GM12878 (cell line): ENCODE results near the gene SHQ1.

Source experiments
- CBX5 ChIP-seq: sonication (generic); IDR thresholded peaks from 2 replicates; pipeline ENCODE4 v1.6.1; 2016; ENCODE audit warnings: low read depth, moderate library complexity, mild to moderate bottlenecking, inconsistent platforms
- CEBPB ChIP-seq, 2 experiments: fragments of 150-350 bp in 1 of 2; IDR thresholded peaks; 2 replicates each; pipeline ENCODE4 v1.6.1; 2012 to 2014; ENCODE audit warnings: low read depth in 2 of 2, low read length in 2 of 2, borderline replicate concordance in 1 of 2, inconsistent platforms in 1 of 2
- DPF2 ChIP-seq: fragments of 450-650 bp; IDR thresholded peaks from 2 replicates; pipeline ENCODE4 v1.6.1; 2017; ENCODE audit warnings: mild to moderate bottlenecking
- HDAC2 ChIP-seq: fragments of 200-600 bp; sonication (generic); IDR thresholded peaks from 2 replicates; pipeline ENCODE4 v1.6.1; 2017
- IKZF2 ChIP-seq, 2 experiments: fragments of 450-650 bp; IDR thresholded peaks; 2 replicates each; pipeline ENCODE4 v1.6.1; 2017; ENCODE audit warnings: mild to moderate bottlenecking in 2 of 2, moderate library complexity in 2 of 2
- JUND ChIP-seq: IDR thresholded peaks from 2 replicates; pipeline ENCODE4 v1.6.1; 2012; ENCODE audit warnings: low read depth, mild to moderate bottlenecking, low read length, improper control_type of control experiment, moderate library complexity
- MXI1 ChIP-seq: fragments of 150-350 bp; IDR thresholded peaks from 2 replicates; pipeline ENCODE4 v1.6.1; 2011; ENCODE audit warnings: low read depth, mild to moderate bottlenecking, inconsistent platforms, low read length, improper control_type of control experiment
- POLR2A ChIP-seq: IDR thresholded peaks from 2 replicates; pipeline ENCODE4 v1.6.1; 2011; ENCODE audit warnings: low read depth, mild to moderate bottlenecking, low read length
- POLR2AphosphoS5 ChIP-seq: IDR thresholded peaks from 2 replicates; pipeline ENCODE4 v1.6.1; 2011; ENCODE audit warnings: mild to moderate bottlenecking, low read length, inconsistent platforms
- RAD21 ChIP-seq: IDR thresholded peaks from 2 replicates; pipeline ENCODE4 v1.6.1; 2011; ENCODE audit warnings: mild to moderate bottlenecking, low read depth, low read length, moderate library complexity; ENCODE audit not compliant: insufficient read depth
- RAD51 ChIP-seq: fragments of 450-650 bp; IDR thresholded peaks from 2 replicates; pipeline ENCODE4 v1.6.1; 2016; ENCODE audit warnings: moderate library complexity, mild to moderate bottlenecking, inconsistent platforms
- SREBF1 ChIP-seq: IDR thresholded peaks from 2 replicates; pipeline ENCODE4 v1.6.1; 2012; ENCODE audit warnings: mild to moderate bottlenecking, low read length
- TF ChIP-seq, protein P1 (sequence below), 3 experiments: IDR thresholded peaks in 2 of 3; conservative IDR thresholded peaks in 1 of 3; 2 replicates each; pipeline ENCODE4 v1.5.1; 2011; ENCODE audit warnings: low read depth in 3 of 3, low read length in 3 of 3, mild to moderate bottlenecking in 3 of 3, control low read depth in 2 of 3, moderate library complexity in 2 of 3, inconsistent platforms in 1 of 3, mixed read lengths in 1 of 3; ENCODE audit not compliant: control insufficient read depth in 2 of 3, insufficient read depth in 1 of 3; ENCODE audit errors: extremely low read depth in 1 of 3
- TF ChIP-seq, protein P2 (sequence below): IDR thresholded peaks from 2 replicates; pipeline ENCODE4 v1.6.1; 2012; ENCODE audit warnings: low read depth, low read length, improper control_type of control experiment

DNA sequence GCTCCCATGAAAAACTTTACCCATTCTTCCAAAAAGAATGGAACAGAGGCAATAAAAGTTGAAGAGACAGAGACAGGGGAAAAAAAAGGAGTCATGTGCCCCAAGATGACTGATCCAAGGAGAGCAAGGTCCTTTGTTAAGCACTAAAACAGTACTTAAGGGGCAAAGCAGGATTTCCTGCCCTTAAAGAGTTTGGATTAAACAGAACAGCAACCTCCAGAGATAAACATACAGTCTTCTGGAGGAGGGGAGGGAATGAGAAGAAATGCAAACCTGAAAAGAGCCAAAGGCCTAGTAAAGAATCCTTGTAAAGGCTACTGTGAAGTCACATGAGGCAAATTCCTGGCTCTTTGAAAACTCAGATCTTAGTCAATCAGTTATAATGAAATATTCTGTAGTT is 38.2 kb downstream of the SHQ1 start:
- TF ChIP-seq, protein P1, sequence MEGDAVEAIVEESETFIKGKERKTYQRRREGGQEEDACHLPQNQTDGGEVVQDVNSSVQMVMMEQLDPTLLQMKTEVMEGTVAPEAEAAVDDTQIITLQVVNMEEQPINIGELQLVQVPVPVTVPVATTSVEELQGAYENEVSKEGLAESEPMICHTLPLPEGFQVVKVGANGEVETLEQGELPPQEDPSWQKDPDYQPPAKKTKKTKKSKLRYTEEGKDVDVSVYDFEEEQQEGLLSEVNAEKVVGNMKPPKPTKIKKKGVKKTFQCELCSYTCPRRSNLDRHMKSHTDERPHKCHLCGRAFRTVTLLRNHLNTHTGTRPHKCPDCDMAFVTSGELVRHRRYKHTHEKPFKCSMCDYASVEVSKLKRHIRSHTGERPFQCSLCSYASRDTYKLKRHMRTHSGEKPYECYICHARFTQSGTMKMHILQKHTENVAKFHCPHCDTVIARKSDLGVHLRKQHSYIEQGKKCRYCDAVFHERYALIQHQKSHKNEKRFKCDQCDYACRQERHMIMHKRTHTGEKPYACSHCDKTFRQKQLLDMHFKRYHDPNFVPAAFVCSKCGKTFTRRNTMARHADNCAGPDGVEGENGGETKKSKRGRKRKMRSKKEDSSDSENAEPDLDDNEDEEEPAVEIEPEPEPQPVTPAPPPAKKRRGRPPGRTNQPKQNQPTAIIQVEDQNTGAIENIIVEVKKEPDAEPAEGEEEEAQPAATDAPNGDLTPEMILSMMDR (IDR thresholded peaks at IDR 0.05 in 2 of 3, conservative IDR thresholded peaks at IDR 0.05 in 1 of 3; ENCODE audit: control insufficient read depth in 2 of 3, extremely low read depth in 1 of 3, insufficient read depth in 1 of 3, low read depth in 3 of 3, low read length in 3 of 3) = no peak
- TF ChIP-seq DPF2 (no peak), JUND (no peak), RAD21 (no peak), POLR2A (no peak), HDAC2 (no peak), CEBPB (IDR thresholded peaks at IDR 0.05; ENCODE audit: borderline replicate concordance in 1 of 2, low read depth in 2 of 2, low read length in 2 of 2) (no peak), MXI1 (no peak), CBX5 (no peak), POLR2AphosphoS5 (no peak), RAD51 (no peak), SREBF1 (no peak), IKZF2 (IDR thresholded peaks at IDR 0.05) (no peak)
- TF ChIP-seq, protein P2, sequence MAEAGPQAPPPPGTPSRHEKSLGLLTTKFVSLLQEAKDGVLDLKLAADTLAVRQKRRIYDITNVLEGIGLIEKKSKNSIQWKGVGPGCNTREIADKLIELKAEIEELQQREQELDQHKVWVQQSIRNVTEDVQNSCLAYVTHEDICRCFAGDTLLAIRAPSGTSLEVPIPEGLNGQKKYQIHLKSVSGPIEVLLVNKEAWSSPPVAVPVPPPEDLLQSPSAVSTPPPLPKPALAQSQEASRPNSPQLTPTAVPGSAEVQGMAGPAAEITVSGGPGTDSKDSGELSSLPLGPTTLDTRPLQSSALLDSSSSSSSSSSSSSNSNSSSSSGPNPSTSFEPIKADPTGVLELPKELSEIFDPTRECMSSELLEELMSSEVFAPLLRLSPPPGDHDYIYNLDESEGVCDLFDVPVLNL = no peak
